Esophagus muscularis mucosa (tissue), 4 donors: Measurements from ENCODE around the gene PDE6C. TPM values are rescaled to one million over a fixed set of nuclear protein-coding genes. Genes with fewer than 3 reads are reported as not detected.

Experiments
- DNase-seq: peaks from one replicate; pipeline ENCODE4 v3.0.0-alpha.2; 2017; ENCODE audit errors: extremely low spot score
- H3K27ac ChIP-seq, 4 donors: fragments of 200-600 bp; sonication (generic); replicated peaks in 1 of 4; 1 replicate in 3 of 4; 2 replicates in 1 of 4; pipeline ENCODE4 v1.5.1; 2016 to 2019; ENCODE audit warnings: mild to moderate bottlenecking in 1 of 4
- H3K27me3 ChIP-seq, 4 donors: fragments of 200-600 bp; sonication (generic); one replicate each; pipeline versions ENCODE4 v1.5.1 to v1.6.0; 2016 to 2019
- H3K36me3 ChIP-seq, 4 donors: fragments of 200-600 bp; sonication (generic); one replicate each; pipeline ENCODE4 v1.5.1; 2016 to 2019
- H3K4me1 ChIP-seq, 4 donors: fragments of 200-600 bp; sonication (generic); one replicate each; pipeline ENCODE4 v1.5.1; 2016 to 2019
- H3K4me3 ChIP-seq, 4 donors: fragments of 200-600 bp; sonication (generic); 1 replicate in 2 of 4; 2 replicates in 2 of 4; pipeline ENCODE4 v1.5.1; 2016 to 2019; ENCODE audit warnings: mild to moderate bottlenecking in 4 of 4, moderate library complexity in 1 of 4
- H3K9me3 ChIP-seq, 4 donors: fragments of 200-600 bp; sonication (generic); 1 replicate in 3 of 4; 2 replicates in 1 of 4; pipeline ENCODE4 v1.5.1; 2016 to 2019
- CTCF ChIP-seq, 3 experiments: fragments of 200-600 bp in 2 of 3; fragments of 450-650 bp in 1 of 3; sonication (generic) in 2 of 3; IDR thresholded peaks; one replicate each; pipeline ENCODE4 v1.5.1; 2017 to 2019; ENCODE audit warnings: antibody characterized with exemption in 3 of 3, mild to moderate bottlenecking in 2 of 3, moderate library complexity in 1 of 3
- EP300 ChIP-seq: sonication (generic); formaldehyde crosslinking; IDR thresholded peaks from one replicate; pipeline ENCODE4 v1.6.1; 2017; ENCODE audit warnings: antibody characterized with exemption
- POLR2A ChIP-seq: fragments of 450-650 bp; IDR thresholded peaks from one replicate; pipeline ENCODE4 v1.6.1; 2017; ENCODE audit warnings: antibody characterized with exemption, moderate library complexity, mild to moderate bottlenecking, low read depth
- POLR2AphosphoS5 ChIP-seq, 2 donors: sonication (generic); formaldehyde crosslinking; IDR thresholded peaks; one replicate each; pipeline ENCODE4 v1.6.1; 2017; ENCODE audit warnings: antibody characterized with exemption in 2 of 2
- WGBS: methylation state at CpG from one replicate; pipeline ENCODE4 v1.1.5; 2018; 5-methylcytosine and 5-hydroxymethylcytosine counted together
- intact Hi-C: fragments of 100-400 bp; cut with DNase I; formaldehyde crosslinking; loops from one replicate; pipeline ENCODE4 v1.15.1; 2023
- total RNA-seq, 4 donors: library from RNA; depleted of rRNA; stranded (reverse); fragments of >200 nt; gene quantifications; one replicate each; pipeline versions ENCODE4 v1.1.0 to v1.2.1, GENCODE V29; 2016

PDE6C gene
- total RNA-seq, 4 donors from 2014 or later = not detected

- DNase-seq = no peak
- no peaks in the 10 kb centered on the region for H3K4me1 ChIP-seq
- H3K36me3 ChIP-seq = no peaks in the 10 kb centered on the region
- no peak overlapping the region for H3K4me3 ChIP-seq
- no peaks in the 10 kb centered on the region for H3K27me3 ChIP-seq
- H3K9me3 ChIP-seq = no peaks in the 10 kb centered on the region
- H3K27ac ChIP-seq = no peak overlapping the region
- 100% methylated on average over 1 of the region's 1 CpG for WGBS
- intact Hi-C loops = no loop called here
- TF ChIP-seq EP300 = no peak
These were observed 41.9 kb downstream of the PDE6C start for GRCh38 chr10:93654201-93654600.

- DNase-seq = no peak
- Histone ChIP-seq H3K4me1 (no peaks in the 10 kb centered on the region), H3K4me3 (no peak overlapping the region), H3K27ac (no peak overlapping the region), H3K27me3 (no peaks in the 10 kb centered on the region), H3K9me3 (no peaks in the 10 kb centered on the region), H3K36me3 (peaks cover under 1 to 18% (median 9%) of the 10 kb centered on the region in 4 donors)
- intact Hi-C loops = no loop called here
- TF ChIP-seq EP300 = no peak
- TF ChIP-seq POLR2A = no peak
- no peak for TF ChIP-seq POLR2AphosphoS5 (IDR thresholded peaks at IDR 0.05)
- no peak for TF ChIP-seq CTCF (IDR thresholded peaks at IDR 0.05)
- WGBS = 79% methylated on average over 1 of the region's 1 CpG
These were observed 43.8 kb downstream of the PDE6C start for GRCh38 chr10:93656155-93656554.

- DNase-seq = no peak
- peaks cover 9 to 21% (median 12%) of the 10 kb centered on the region in 4 donors for H3K36me3 ChIP-seq
These were observed 45.4 kb downstream of the PDE6C start for GRCh38 chr10:93657757-93658156.

GRCh38 chr10:93666030-93666429 is 53.7 kb downstream of the PDE6C start:
- peaks cover 37 to 80% (median 57%) of the 10 kb centered on the region in 4 donors for H3K36me3 ChIP-seq

More at GRCh38 chr10:93657757-93658156, 45.4 kb downstream of the PDE6C start:
- H3K27ac ChIP-seq = no peak overlapping the region
- no peak for TF ChIP-seq POLR2AphosphoS5 (IDR thresholded peaks at IDR 0.05)
- no peak for TF ChIP-seq EP300
- no peak for TF ChIP-seq CTCF (IDR thresholded peaks at IDR 0.05)
- no peak for TF ChIP-seq POLR2A
- H3K4me3 ChIP-seq = no peak overlapping the region
- no peaks in the 10 kb centered on the region for H3K9me3 ChIP-seq
- no peaks in the 10 kb centered on the region for H3K27me3 ChIP-seq
- WGBS = 95% methylated on average over 1 of the region's 1 CpG
- intact Hi-C loops = no loop called here
- no peaks in the 10 kb centered on the region for H3K4me1 ChIP-seq

GRCh38 chr10:93667795-93668194 is 55.5 kb downstream of the PDE6C start:
- Histone ChIP-seq H3K27me3 (no peaks in the 10 kb centered on the region), H3K36me3 (peaks cover 35 to 87% (median 51%) of the 10 kb centered on the region in 4 donors), H3K4me1 (no peaks in the 10 kb centered on the region), H3K27ac (no peak overlapping the region), H3K9me3 (no peaks in the 10 kb centered on the region), H3K4me3 (no peak overlapping the region)
- 93% methylated on average over 3 of the region's 3 CpGs for WGBS
- TF ChIP-seq POLR2AphosphoS5 (IDR thresholded peaks at IDR 0.05) (no peak), EP300 (no peak)
- intact Hi-C loops = no loop called here
- DNase-seq = no peak

More at GRCh38 chr10:93666030-93666429, 53.7 kb downstream of the PDE6C start:
- Histone ChIP-seq H3K27me3 (no peaks in the 10 kb centered on the region), H3K9me3 (no peaks in the 10 kb centered on the region), H3K4me1 (no peaks in the 10 kb centered on the region), H3K4me3 (no peak overlapping the region), H3K27ac (no peak overlapping the region)
- TF ChIP-seq CTCF (IDR thresholded peaks at IDR 0.05) (no peak), POLR2A (no peak), POLR2AphosphoS5 (IDR thresholded peaks at IDR 0.05) (no peak), EP300 (no peak)
- intact Hi-C loops = no loop called here
- DNase-seq = no peak
- 98% methylated on average over 4 of the region's 4 CpGs for WGBS

GRCh38 chr10:93670372-93670771 is 58.0 kb downstream of the PDE6C start:
- TF ChIP-seq POLR2A (no peak), EP300 (no peak), POLR2AphosphoS5 (IDR thresholded peaks at IDR 0.05) (no peak), CTCF (IDR thresholded peaks at IDR 0.05) (no peak)
- Histone ChIP-seq H3K4me3 (no peak overlapping the region), H3K27ac (no peak overlapping the region), H3K36me3 (peaks cover 40 to 90% (median 62%) of the 10 kb centered on the region in 4 donors), H3K27me3 (no peaks in the 10 kb centered on the region), H3K4me1 (no peaks in the 10 kb centered on the region), H3K9me3 (no peaks in the 10 kb centered on the region)
- DNase-seq = no peak
- intact Hi-C loops = loop anchor here (10.0 kb wide), 1 partner anchor 126 kb away; no protein-coding TSS in a partner anchor
